PC-3 (cell line): Measurements from ENCODE around the gene AGAP3.

ENCODE experiments used
- CTCF ChIP-seq: fragments of 300-600 bp; sonication (generic); conservative IDR thresholded peaks from 2 replicates; pipeline ENCODE4 v1.5.1; 2017; ENCODE audit warnings: antibody characterized with exemption, low read depth, mild to moderate bottlenecking, low read length
- EZH2 ChIP-seq: fragments of 300-600 bp; sonication (generic); IDR thresholded peaks from one replicate; pipeline ENCODE4 v1.6.1; 2017; ENCODE audit warnings: antibody characterized with exemption, mild to moderate bottlenecking, low read length; ENCODE audit not compliant: unreplicated experiment

GRCh38 chr7:151121380-151122170 lies 35.3 kb downstream of the AGAP3 start:
- TF ChIP-seq CTCF: no peak
- TF ChIP-seq EZH2: no peak
